ENCODE data around the gene LSG1.

- TF ChIP-seq CTCF (conservative IDR thresholded peaks at IDR 0.05) = no peak
- TF ChIP-seq ZFX (IDR thresholded peaks at IDR 0.05) = no peak
Measured at GRCh38 chr3:194592798-194593752, 78.9 kb downstream of the LSG1 start.

Data from C4-2B (cell line).